NT2/D1 (cell line): ENCODE results near the gene GNB2.
"Not testable (repeated sequence)": the region's sequence is repeated elsewhere in the genome, so short reads cannot be mapped to it uniquely, and the experiment has no call there.

Source experiments
- DNase-seq: peaks from one replicate; pipeline ENCODE4 v3.0.0-alpha.2; 2011; ENCODE audit warnings: low read depth, low spot score
- H3K27me3 ChIP-seq: 2 replicates; pipeline ENCODE4 v1.6.0; 2011; ENCODE audit warnings: mild to moderate bottlenecking; ENCODE audit not compliant: insufficient read length, insufficient read depth
- H3K36me3 ChIP-seq: 2 replicates; pipeline ENCODE4 v1.6.1; 2011; ENCODE audit warnings: mild to moderate bottlenecking, low read length, mixed read lengths; ENCODE audit not compliant: insufficient read depth, insufficient read length
- H3K4me1 ChIP-seq: 2 replicates; pipeline ENCODE4 v1.5.1; 2011; ENCODE audit not compliant: insufficient read depth, insufficient read length
- H3K4me3 ChIP-seq: 2 replicates; pipeline ENCODE4 v1.5.1; 2011; ENCODE audit warnings: low read depth; ENCODE audit not compliant: insufficient read length
- H3K9ac ChIP-seq: 2 replicates; pipeline ENCODE4 v1.6.0; 2011; ENCODE audit warnings: low read depth; ENCODE audit not compliant: insufficient read length
- H3K9me3 ChIP-seq: 2 replicates; pipeline ENCODE4 v1.5.1; 2011; ENCODE audit warnings: mild to moderate bottlenecking, low read length; ENCODE audit not compliant: insufficient read depth
- SUZ12 ChIP-seq: IDR thresholded peaks from 2 replicates; pipeline ENCODE4 v1.6.1; 2011; ENCODE audit not compliant: insufficient read length, insufficient read depth; ENCODE audit errors: extremely low read depth
- YY1 ChIP-seq: IDR thresholded peaks from 2 replicates; pipeline ENCODE4 v1.6.1; 2011; ENCODE audit not compliant: insufficient read length, insufficient read depth
- ZNF274 ChIP-seq: IDR thresholded peaks from 2 replicates; pipeline ENCODE4 v1.6.1; 2011; ENCODE audit warnings: mild to moderate bottlenecking, low read depth, low read length

Gene GNB2

GRCh38 chr7:100722480-100723212, 49.1 kb downstream of the GNB2 start:
- Histone ChIP-seq H3K27me3 (peaks cover 41% of the 10 kb centered on the region), H3K9me3 (no peaks in the 10 kb centered on the region; the same call in 1 of the 2 replicates), H3K4me3 (no peak overlapping the region), H3K36me3 (no peaks in the 10 kb centered on the region), H3K4me1 (peaks cover 4% of the 10 kb centered on the region), H3K9ac (no peak overlapping the region)
- TF ChIP-seq SUZ12, result no peak
- no peak for TF ChIP-seq ZNF274
- TF ChIP-seq YY1, result no peak
- no peak for DNase-seq

- Histone ChIP-seq H3K27me3 (peaks cover 41% of the 10 kb centered on the region), H3K9me3 (no peaks in the 10 kb centered on the region), H3K4me1 (peaks cover 4% of the 10 kb centered on the region), H3K4me3 (no peak overlapping the region), H3K9ac (no peak overlapping the region), H3K36me3 (no peaks in the 10 kb centered on the region)
- TF ChIP-seq SUZ12 (no peak), YY1 (no peak), ZNF274 (no peak)
- no peak for DNase-seq
Measured at GRCh38 chr7:100723732-100724275, 50.3 kb downstream of the GNB2 start.

- not testable (repeated sequence) for H3K9ac ChIP-seq, H3K4me1 ChIP-seq, DNase-seq, H3K4me3 ChIP-seq, H3K36me3 ChIP-seq, H3K9me3 ChIP-seq
- H3K27me3 ChIP-seq, result peaks cover 40% of the 10 kb centered on the region
Measured at GRCh38 chr7:100724364-100724763, 50.8 kb downstream of the GNB2 start.

GRCh38 chr7:100726996-100727761, 53.6 kb downstream of the GNB2 start:
- Histone ChIP-seq H3K9me3 (no peaks in the 10 kb centered on the region), H3K9ac (no peak overlapping the region), H3K4me3 (no peak overlapping the region), H3K27me3 (peaks cover 13% of the 10 kb centered on the region), H3K36me3 (no peaks in the 10 kb centered on the region), H3K4me1 (no peaks in the 10 kb centered on the region)
- TF ChIP-seq YY1, result no peak
- DNase-seq, result no peak

- no peaks in the 10 kb centered on the region for H3K36me3 ChIP-seq
- DNase-seq, result no peak
- no peak overlapping the region for H3K9ac ChIP-seq
- H3K27me3 ChIP-seq, result peaks cover 2% of the 10 kb centered on the region
- no peaks in the 10 kb centered on the region for H3K4me1 ChIP-seq
- no peak overlapping the region for H3K4me3 ChIP-seq
- TF ChIP-seq SUZ12 (no peak), ZNF274 (no peak), YY1 (no peak)
- H3K9me3 ChIP-seq, result no peaks in the 10 kb centered on the region
Measured at GRCh38 chr7:100728196-100728595, 54.7 kb downstream of the GNB2 start.
